ENCODE data around the gene PLEKHN1.
"Not testable (repeated sequence)": the region's sequence is repeated elsewhere in the genome, so short reads cannot be mapped to it uniquely, and the experiment has no call there.

DNA sequence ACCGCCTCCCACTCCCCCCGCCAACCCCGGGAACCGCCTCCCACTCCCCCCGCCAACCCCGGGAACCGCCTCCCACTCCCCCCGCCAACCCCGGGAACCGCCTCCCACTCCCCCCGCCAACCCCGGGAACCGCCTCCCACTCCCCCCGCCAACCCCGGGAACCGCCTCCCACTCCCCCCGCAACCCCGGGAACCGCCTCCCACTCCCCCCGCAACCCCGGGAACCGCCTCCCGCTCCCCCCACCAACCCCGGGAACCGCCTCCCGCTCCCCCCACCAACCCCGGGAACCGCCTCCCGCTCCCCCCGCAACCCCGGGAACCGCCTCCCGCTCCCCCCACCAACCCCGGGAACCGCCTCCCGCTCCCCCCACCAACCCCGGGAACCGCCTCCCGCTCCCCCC lies 10.5 kb downstream of the PLEKHN1 start:
- TF ChIP-seq CTCF (IDR thresholded peaks at IDR 0.05; ENCODE audit: poor library complexity); EZH2 (IDR thresholded peaks at IDR 0.05; ENCODE audit: borderline replicate concordance); EZH2phosphoT487 (IDR thresholded peaks at IDR 0.05; ENCODE audit: low read depth, severe bottlenecking, unreplicated experiment): not testable (repeated sequence)

Data from hepatocyte (in vitro differentiated cells).